GM23248 (cell line): ENCODE results near the gene MFNG.

Experiments used
- EZH2 ChIP-seq: fragments of 200-600 bp; sonication (generic); IDR thresholded peaks from 2 replicates; pipeline ENCODE4 v1.6.1; 2018; ENCODE audit warnings: antibody characterized with exemption, mild to moderate bottlenecking; ENCODE audit not compliant: insufficient read depth, poor library complexity, severe bottlenecking
- EZH2phosphoT487 ChIP-seq: fragments of 200-600 bp; sonication (generic); IDR thresholded peaks from 2 replicates; pipeline ENCODE4 v1.6.1; 2018; ENCODE audit warnings: antibody characterized with exemption, moderate library complexity, mild to moderate bottlenecking, low read depth; ENCODE audit not compliant: insufficient read depth

- no peak for TF ChIP-seq EZH2
- TF ChIP-seq EZH2phosphoT487, result no peak
Measured at GRCh38 chr22:37488337-37489135, 2.4 kb upstream of the MFNG start.
